Measurements from ENCODE around the gene PID1. TPM values are rescaled to one million over a fixed set of nuclear protein-coding genes. Genes with fewer than 3 reads are reported as not detected.

PID1 gene
- total RNA-seq, 1 experiment from 2014 or later, result 0.15 TPM

- RAD21 ChIA-PET (ENCODE audit: low non-redundant PET in 1 of 2, low total read pairs in 2 of 2, uncharacterized antibody in 2 of 2, unreplicated experiment in 2 of 2), result no interaction called here
Measured at GRCh38 chr2:229111744-229112143, 159.3 kb downstream of the PID1 start.

More at GRCh38 chr2:229111744-229112143, 159.3 kb downstream of the PID1 start:
- Histone ChIP-seq H3K9me2 (ENCODE audit: insufficient read depth) (no peaks in the 10 kb centered on the region), H3K4me3 (replicated peaks in 1 of 2; ENCODE audit: low read depth in 1 of 2, low read length in 2 of 2) (no peak overlapping the region), H3K9ac (ENCODE audit: low read length) (no peak overlapping the region), H4K20me1 (ENCODE audit: insufficient read depth) (no peaks in the 10 kb centered on the region; the same call in 1 of the 2 replicates), H3K79me2 (ENCODE audit: insufficient read depth, low read length) (no peaks in the 10 kb centered on the region), H3K4me2 (ENCODE audit: low read length) (no peak overlapping the region), H3K9me3 (ENCODE audit: control insufficient read depth in 1 of 2, insufficient read depth in 1 of 2, low read depth in 1 of 2, low read length in 2 of 2) (no peaks in the 10 kb centered on the region), H3K27me3 (ENCODE audit: insufficient read depth, low read length) (no peaks in the 10 kb centered on the region), H3K36me3 (ENCODE audit: control insufficient read depth in 1 of 2, insufficient read depth in 2 of 2, low read length in 2 of 2) (no peaks in the 10 kb centered on the region), H3K27ac (ENCODE audit: low read depth, low read length) (no peak overlapping the region), H2AFZ (ENCODE audit: low read depth, low read length, poor library complexity, severe bottlenecking) (no peak overlapping the region), H3K4me1 (ENCODE audit: control insufficient read depth in 1 of 2, insufficient read depth in 2 of 2, low read length in 2 of 2) (no peaks in the 10 kb centered on the region)
- TF ChIP-seq ZBTB33 (IDR thresholded peaks at IDR 0.05; ENCODE audit: extremely low read depth, insufficient replicate concordance, low read length) (no peak), MAX (IDR thresholded peaks at IDR 0.05) (no peak), CTCF (IDR thresholded peaks at IDR 0.05 in 2 of 3, conservative IDR thresholded peaks at IDR 0.05 in 1 of 3; ENCODE audit: borderline replicate concordance in 1 of 3, insufficient read depth in 1 of 3, low read depth in 2 of 3, low read length in 2 of 3) (no peak), YY1 (IDR thresholded peaks at IDR 0.05; ENCODE audit: extremely low read depth, insufficient replicate concordance, low read depth, low read length) (no peak), POLR2AphosphoS5 (IDR thresholded peaks at IDR 0.05; ENCODE audit: low read depth, low read length) (no peak), SRF (IDR thresholded peaks at IDR 0.05; ENCODE audit: low read depth) (no peak), EZH2 (IDR thresholded peaks at IDR 0.05) (no peak), RAD21 (IDR thresholded peaks at IDR 0.05; ENCODE audit: low read depth) (no peak), REST (IDR thresholded peaks at IDR 0.05; ENCODE audit: low read depth) (no peak), FOSL1 (IDR thresholded peaks at IDR 0.05; ENCODE audit: low read depth) (no peak), SIN3A (IDR thresholded peaks at IDR 0.05; ENCODE audit: low read depth) (no peak), EGR1 (IDR thresholded peaks at IDR 0.05; ENCODE audit: low read depth) (no peak), ZFX (IDR thresholded peaks at IDR 0.05) (no peak), JUND (IDR thresholded peaks at IDR 0.05) (no peak), TCF7L2 (IDR thresholded peaks at IDR 0.05; ENCODE audit: borderline replicate concordance, extremely low read depth, insufficient read depth, insufficient read length) (no peak), ATF3 (IDR thresholded peaks at IDR 0.05) (no peak), SP1 (IDR thresholded peaks at IDR 0.05; ENCODE audit: low read depth) (no peak)
- POLR2A ChIA-PET, result no interaction called here
- ATAC-seq, result no peak
- DNase-seq (ENCODE audit: low read depth, low spot score), result no peak
- BruUV-seq (replicated peaks), result no TSS peak
- intact Hi-C loops (cut with micrococcal nuclease), result no loop called here
- CTCF ChIA-PET, result no interaction called here

Data from HCT116 (cell line).